HG02588 (cell line): Measurements from ENCODE around the gene ALDH1L2.
"Not testable (repeated sequence)": the region's sequence is repeated elsewhere in the genome, so short reads cannot be mapped to it uniquely, and the experiment has no call there.

Source experiments
- ATAC-seq: cut with Tn5 transposase; IDR thresholded peaks from one replicate; pipeline ENCODE4 v1.9.1; 2021; ENCODE audit warnings: mild to moderate bottlenecking, moderate library complexity; ENCODE audit not compliant: unreplicated experiment

Gene ALDH1L2

GRCh38 chr12:104986022-104986941 lies 98.0 kb downstream of the ALDH1L2 start, which contains the start of gene NOPCHAP1:
NOPCHAP1 (plus strand) TSS chr12:104986316; CDS start chr12:104986353, 37 bp downstream.
- ATAC-seq = peak; percentile 98

- no peak for ATAC-seq
These were observed 99.1 kb downstream of the ALDH1L2 start for GRCh38 chr12:104985206-104985605.

- not testable (repeated sequence) for ATAC-seq
These were observed 106.6 kb downstream of the ALDH1L2 start for GRCh38 chr12:104977688-104978087.

- ATAC-seq = no peak
These were observed 107.6 kb downstream of the ALDH1L2 start for GRCh38 chr12:104976703-104977102.

- ATAC-seq = no peak
These were observed 108.5 kb downstream of the ALDH1L2 start for GRCh38 chr12:104975587-104976343.

- peak; percentile 99 for ATAC-seq
These were observed 109.5 kb downstream of the ALDH1L2 start for GRCh38 chr12:104974626-104975290.

GRCh38 chr12:104973250-104973649 lies 111.0 kb downstream of the ALDH1L2 start:
- no peak for ATAC-seq

GRCh38 chr12:104971306-104971705 lies 113.0 kb downstream of the ALDH1L2 start:
- no peak for ATAC-seq
